IMR-90 (cell line): Measurements from ENCODE around the gene ETV7. TPM values are rescaled to one million over a fixed set of nuclear protein-coding genes. Genes with fewer than 3 reads are reported as not detected.

Source experiments
- ATAC-seq: fragments of 200-7000 bp; cut with Tn5 transposase; 2 replicates; pipeline ENCODE4 v1.9.1; 2020; ENCODE audit warnings: low read depth, mild to moderate bottlenecking, moderate library complexity
- BruUV-seq: library from RNA; stranded (reverse); fragments of 400-500 nt; replicated peaks from 2 replicates; lab custom pipeline; 2021; lab: Mats Ljungman, UMichigan
- CTCF ChIA-PET: fragments of 300-600 bp; formaldehyde crosslinking; extraction: SDS; loops from one replicate; lab custom pipeline; 2021; ENCODE audit warnings: antibody characterized with exemption; lab: Yijun Ruan, JAX
- POLR2A ChIA-PET: fragments of 300-600 bp; sonication (Branson Sonifier 250); formaldehyde crosslinking; loops from one replicate; lab custom pipeline; 2022; ENCODE audit warnings: antibody characterized with exemption; ENCODE audit not compliant: unreplicated experiment; lab: Charles Lee
- DNase-seq: peaks from one replicate; pipeline ENCODE4 v3.0.0; 2013
- H2AFZ ChIP-seq: replicated peaks from 2 replicates; pipeline ENCODE3; 2013; ENCODE audit warnings: low read length, mild to moderate bottlenecking; ENCODE audit not compliant: poor library complexity
- H2AK5ac ChIP-seq: 2 replicates; pipeline ENCODE4 v1.6.1; 2013; ENCODE audit warnings: low read depth, low read length, inconsistent platforms
- H2AK9ac ChIP-seq: replicated peaks from 2 replicates; pipeline ENCODE3; 2013; ENCODE audit warnings: mild to moderate bottlenecking, low read depth, low read length, moderate library complexity; ENCODE audit not compliant: poor library complexity
- H2BK120ac ChIP-seq: 2 replicates; pipeline ENCODE4 v1.6.1; 2013; ENCODE audit warnings: low read depth, low read length, inconsistent platforms
- H2BK15ac ChIP-seq: 3 replicates; pipeline ENCODE4 v1.6.1; 2013; ENCODE audit warnings: low read depth, low read length, inconsistent platforms
- H2BK20ac ChIP-seq: 2 replicates; pipeline ENCODE4 v1.6.1; 2013; ENCODE audit warnings: low read depth, mild to moderate bottlenecking, inconsistent platforms, low read length, moderate library complexity
- H2BK5ac ChIP-seq: 2 replicates; pipeline ENCODE4 v1.6.1; 2013; ENCODE audit warnings: mild to moderate bottlenecking, low read depth, low read length, inconsistent platforms; ENCODE audit not compliant: poor library complexity, severe bottlenecking
- H3K14ac ChIP-seq: replicated peaks from 2 replicates; pipeline ENCODE4 v1.6.1; 2013; ENCODE audit warnings: low read depth, low read length, inconsistent platforms
- H3K18ac ChIP-seq: 2 replicates; pipeline ENCODE4 v1.6.1; 2013; ENCODE audit warnings: low read depth, low read length, control low read depth
- H3K23ac ChIP-seq: 2 replicates; pipeline ENCODE4 v1.6.1; 2013; ENCODE audit warnings: low read depth, low read length, inconsistent platforms
- H3K27ac ChIP-seq: 2 replicates; pipeline ENCODE4 v1.5.1; 2013; ENCODE audit warnings: mild to moderate bottlenecking, control low read depth, low read length; ENCODE audit not compliant: insufficient read depth
- H3K27me3 ChIP-seq: 2 replicates; pipeline ENCODE4 v1.6.1; 2013; ENCODE audit warnings: low read length; ENCODE audit not compliant: control insufficient read depth, insufficient read depth
- H3K36me3 ChIP-seq: 2 replicates; pipeline ENCODE4 v1.6.1; 2013; ENCODE audit warnings: low read length, mixed read lengths; ENCODE audit not compliant: control insufficient read depth, insufficient read depth
- H3K4ac ChIP-seq: 2 replicates; pipeline ENCODE4 v1.6.1; 2013; ENCODE audit warnings: low read depth, low read length, inconsistent platforms
- H3K4me1 ChIP-seq: 2 replicates; pipeline ENCODE4 v1.6.1; 2013; ENCODE audit warnings: low read length, mixed read lengths; ENCODE audit not compliant: control insufficient read depth, insufficient read depth
- H3K4me2 ChIP-seq: 2 replicates; pipeline ENCODE4 v1.6.1; 2013; ENCODE audit warnings: low read depth, mild to moderate bottlenecking, control low read depth, low read length, moderate library complexity
- H3K4me3 ChIP-seq: 2 replicates; pipeline ENCODE4 v1.5.1; 2013; ENCODE audit warnings: low read depth, mild to moderate bottlenecking, control low read depth, low read length, moderate library complexity; ENCODE audit not compliant: insufficient read depth
- H3K56ac ChIP-seq: 2 replicates; pipeline ENCODE4 v1.6.1; 2013; ENCODE audit warnings: low read length, inconsistent platforms; ENCODE audit not compliant: insufficient read depth; ENCODE audit errors: extremely low read depth
- H3K79me1 ChIP-seq, 2 experiments: 2 replicates each; pipeline ENCODE4 v1.6.1; 2013; ENCODE audit warnings: low read length in 2 of 2, inconsistent platforms in 1 of 2, low read depth in 1 of 2
- H3K9ac ChIP-seq: 2 replicates; pipeline ENCODE4 v1.6.1; 2013; ENCODE audit warnings: low read depth, low read length, control low read depth
- H3K9me1 ChIP-seq: 2 replicates; pipeline ENCODE4 v1.6.1; 2013; ENCODE audit warnings: low read length, inconsistent platforms; ENCODE audit not compliant: insufficient read depth
- H3K9me3 ChIP-seq: 2 replicates; pipeline ENCODE4 v1.6.1; 2013; ENCODE audit warnings: low read length; ENCODE audit not compliant: control insufficient read depth, insufficient read depth
- H4K20me1 ChIP-seq: 2 replicates; pipeline ENCODE4 v1.6.1; 2013; ENCODE audit warnings: low read length, inconsistent platforms; ENCODE audit not compliant: insufficient read depth
- H4K5ac ChIP-seq: 2 replicates; pipeline ENCODE4 v1.6.1; 2013; ENCODE audit warnings: mild to moderate bottlenecking, low read depth, low read length, control low read depth
- H4K8ac ChIP-seq, 2 experiments: 2 replicates each; pipeline ENCODE4 v1.6.1; 2013; ENCODE audit warnings: low read depth in 2 of 2, low read length in 2 of 2, control low read depth in 1 of 2, inconsistent platforms in 1 of 2
- H4K91ac ChIP-seq: 2 replicates; pipeline ENCODE4 v1.6.1; 2013; ENCODE audit warnings: low read depth, low read length, inconsistent platforms; ENCODE audit not compliant: insufficient read depth
- BHLHE40 ChIP-seq: fragments of 150-350 bp; IDR thresholded peaks from 2 replicates; pipeline ENCODE4 v1.6.1; 2016; ENCODE audit warnings: mild to moderate bottlenecking, low read depth, low read length
- CEBPB ChIP-seq: IDR thresholded peaks from 2 replicates; pipeline ENCODE4 v1.6.1; 2012; ENCODE audit warnings: low read depth, low read length, improper control_type of control experiment
- CHD1 ChIP-seq: IDR thresholded peaks from 2 replicates; pipeline ENCODE4 v1.6.1; 2012; ENCODE audit warnings: low read depth, low read length, improper control_type of control experiment
- MXI1 ChIP-seq: IDR thresholded peaks from 2 replicates; pipeline ENCODE4 v1.6.1; 2012; ENCODE audit warnings: low read depth, mild to moderate bottlenecking, low read length, moderate library complexity, borderline replicate concordance
- RFX5 ChIP-seq: IDR thresholded peaks from 2 replicates; pipeline ENCODE4 v1.8.0; 2012; ENCODE audit warnings: low read depth, mild to moderate bottlenecking, low read length, moderate library complexity
- dilution Hi-C: fragments of 300-500 bp; cut with HindIII; formaldehyde crosslinking; loops from one replicate; pipeline ENCODE4 v1.14.3; 2018; ENCODE audit warnings: low sequenced_read_pairs; ENCODE audit not compliant: unreplicated experiment
- in situ Hi-C: fragments of 300-500 bp; cut with MboI; formaldehyde crosslinking; loops from 3 replicates; pipeline ENCODE4 v1.14.3; 2019; ENCODE audit warnings: low sequenced_read_pairs, inconsistent platforms, mixed read lengths
- intact Hi-C: fragments of 100-400 bp; cut with micrococcal nuclease; formaldehyde crosslinking; loops from 2 replicates; pipeline ENCODE4 v1.10.0; 2022
- polyA plus RNA-seq, 3 experiments: library from polyadenylated mRNA; depleted of rRNA; stranded (reverse); fragments of >200 nt; gene quantifications; 2 replicates each; pipeline ENCODE4 v1.2.3, GENCODE V29; 2012; ENCODE audit warnings: low replicate concordance in 1 of 3
- total RNA-seq: library from RNA; depleted of rRNA; stranded (reverse); fragments of >200 nt; gene quantifications from 2 replicates; pipeline ENCODE4 v1.2.3, GENCODE V29; 2012
- TF ChIP-seq, protein P1 (sequence below): fragments of 150-350 bp; IDR thresholded peaks from 2 replicates; pipeline ENCODE4 v1.6.1; 2016; ENCODE audit warnings: low read depth, mild to moderate bottlenecking, low read length, moderate library complexity, borderline replicate concordance

Gene ETV7
- total and polyA plus RNA-seq, 2 of the 4 experiments (the other 2 are of a cell fraction), result 0.17 to 0.18 TPM

- Histone ChIP-seq H3K9me1 (0 out of 2 replicates have a peak, but pooled peaks cover 2% of the 10 kb centered on the region), H4K8ac (no peak overlapping the region), H2BK15ac (no peak overlapping the region), H4K20me1 (no peaks in the 10 kb centered on the region), H3K56ac (no peak overlapping the region), H2AK5ac (no peak overlapping the region), H3K4me3 (no peak overlapping the region), H2BK5ac (no peak overlapping the region), H3K4me2 (no peak overlapping the region), H2BK120ac (no peak overlapping the region), H3K4ac (no peak overlapping the region), H4K91ac (no peak overlapping the region), H3K27ac (no peak overlapping the region), H3K14ac (no peak overlapping the region), H2AFZ (no peak overlapping the region), H4K5ac (no peak overlapping the region), H3K4me1 (no peaks in the 10 kb centered on the region; the same call in 1 of the 2 replicates), H3K79me1 (no peaks in the 10 kb centered on the region), H3K9ac (no peak overlapping the region), H3K27me3 (peaks cover 75% of the 10 kb centered on the region), H3K36me3 (no peaks in the 10 kb centered on the region), H3K9me3 (no peaks in the 10 kb centered on the region), H2AK9ac (no peak overlapping the region), H3K18ac (no peak overlapping the region), H2BK20ac (no peak overlapping the region), H3K23ac (no peak overlapping the region)
- BruUV-seq, result no TSS peak
- CTCF ChIA-PET, result interaction anchor here (0.6 kb wide), 1 partner anchor 13 kb away, joined by 4 read pairs; no protein-coding TSS in a partner anchor
- POLR2A ChIA-PET, result interaction anchor here (0.6 kb wide), 1 partner anchor 25 kb away, joined by 3 read pairs; no protein-coding TSS in a partner anchor
- in situ Hi-C loops, result no loop called here
- TF ChIP-seq MXI1 (no peak), CHD1 (no peak), BHLHE40 (no peak), RFX5 (no peak), CEBPB (no peak)
- TF ChIP-seq, protein P1, sequence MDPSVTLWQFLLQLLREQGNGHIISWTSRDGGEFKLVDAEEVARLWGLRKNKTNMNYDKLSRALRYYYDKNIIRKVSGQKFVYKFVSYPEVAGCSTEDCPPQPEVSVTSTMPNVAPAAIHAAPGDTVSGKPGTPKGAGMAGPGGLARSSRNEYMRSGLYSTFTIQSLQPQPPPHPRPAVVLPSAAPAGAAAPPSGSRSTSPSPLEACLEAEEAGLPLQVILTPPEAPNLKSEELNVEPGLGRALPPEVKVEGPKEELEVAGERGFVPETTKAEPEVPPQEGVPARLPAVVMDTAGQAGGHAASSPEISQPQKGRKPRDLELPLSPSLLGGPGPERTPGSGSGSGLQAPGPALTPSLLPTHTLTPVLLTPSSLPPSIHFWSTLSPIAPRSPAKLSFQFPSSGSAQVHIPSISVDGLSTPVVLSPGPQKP, result no peak
- dilution Hi-C loops, result no loop called here
- DNase-seq, result no peak
- intact Hi-C loops, result no loop called here
- ATAC-seq, result no peak
Measured at GRCh38 chr6:36327919-36328236, 59.6 kb downstream of the ETV7 start.
